ENCODE measurements around the gene MYT1. TPM values are rescaled to one million over a fixed set of nuclear protein-coding genes. Genes with fewer than 3 reads are reported as not detected.

MYT1 gene
- total RNA-seq, 1 donor from 2014 or later = not detected

DNA sequence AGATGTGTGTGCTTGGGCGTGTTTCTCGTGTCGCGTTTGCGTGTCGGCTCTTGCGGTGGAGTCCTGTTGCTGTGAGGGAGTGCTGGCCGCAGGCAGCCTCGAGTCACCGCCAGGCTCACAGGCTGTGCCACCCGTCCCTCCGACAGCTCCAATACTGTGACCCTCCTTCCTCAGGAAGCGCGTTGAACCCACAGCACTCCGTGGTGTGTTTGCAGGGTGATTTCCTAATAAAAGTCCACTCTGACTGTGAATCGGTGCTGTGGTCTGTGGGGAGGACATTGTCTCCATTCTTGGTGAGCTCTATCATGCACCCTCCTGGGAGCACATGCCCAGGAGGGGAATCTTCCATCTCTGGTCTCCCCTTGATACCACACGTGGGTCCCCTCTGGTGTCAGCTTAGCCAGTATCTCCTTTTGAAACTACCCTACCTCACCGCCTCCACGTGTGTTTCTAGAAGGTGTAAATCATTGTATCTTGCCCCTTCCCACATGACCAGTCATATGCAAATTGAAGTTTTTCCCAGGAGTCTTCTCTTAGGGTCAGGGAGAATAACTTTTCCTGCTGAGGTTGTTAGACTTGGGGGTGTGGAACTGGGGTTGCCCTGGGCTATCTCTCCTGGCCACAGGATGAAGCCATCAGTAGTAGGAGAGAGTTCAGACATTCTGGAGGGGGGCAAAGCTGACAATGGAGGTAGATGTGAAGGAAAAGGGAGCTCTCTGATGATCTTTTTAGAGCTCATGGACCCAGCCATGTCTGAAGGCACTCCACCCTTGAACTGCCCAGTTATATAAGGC, 77.9 kb downstream of the MYT1 start:
- TF ChIP-seq, protein P1, sequence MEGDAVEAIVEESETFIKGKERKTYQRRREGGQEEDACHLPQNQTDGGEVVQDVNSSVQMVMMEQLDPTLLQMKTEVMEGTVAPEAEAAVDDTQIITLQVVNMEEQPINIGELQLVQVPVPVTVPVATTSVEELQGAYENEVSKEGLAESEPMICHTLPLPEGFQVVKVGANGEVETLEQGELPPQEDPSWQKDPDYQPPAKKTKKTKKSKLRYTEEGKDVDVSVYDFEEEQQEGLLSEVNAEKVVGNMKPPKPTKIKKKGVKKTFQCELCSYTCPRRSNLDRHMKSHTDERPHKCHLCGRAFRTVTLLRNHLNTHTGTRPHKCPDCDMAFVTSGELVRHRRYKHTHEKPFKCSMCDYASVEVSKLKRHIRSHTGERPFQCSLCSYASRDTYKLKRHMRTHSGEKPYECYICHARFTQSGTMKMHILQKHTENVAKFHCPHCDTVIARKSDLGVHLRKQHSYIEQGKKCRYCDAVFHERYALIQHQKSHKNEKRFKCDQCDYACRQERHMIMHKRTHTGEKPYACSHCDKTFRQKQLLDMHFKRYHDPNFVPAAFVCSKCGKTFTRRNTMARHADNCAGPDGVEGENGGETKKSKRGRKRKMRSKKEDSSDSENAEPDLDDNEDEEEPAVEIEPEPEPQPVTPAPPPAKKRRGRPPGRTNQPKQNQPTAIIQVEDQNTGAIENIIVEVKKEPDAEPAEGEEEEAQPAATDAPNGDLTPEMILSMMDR (IDR thresholded peaks at IDR 0.05) = no peak
- H3K36me3 ChIP-seq = no peaks in the 10 kb centered on the region
- intact Hi-C loops (cut with DNase I) = no loop called here
- no peaks in the 10 kb centered on the region for H3K27me3 ChIP-seq
- no peak overlapping the region for H3K4me3 ChIP-seq
- no peaks in the 10 kb centered on the region for H3K9me3 ChIP-seq
- H3K27ac ChIP-seq = no peak overlapping the region
- no peaks in the 10 kb centered on the region for H3K4me1 ChIP-seq
- no peak for DNase-seq (ENCODE audit: low spot score in 2 of 2)

DNA sequence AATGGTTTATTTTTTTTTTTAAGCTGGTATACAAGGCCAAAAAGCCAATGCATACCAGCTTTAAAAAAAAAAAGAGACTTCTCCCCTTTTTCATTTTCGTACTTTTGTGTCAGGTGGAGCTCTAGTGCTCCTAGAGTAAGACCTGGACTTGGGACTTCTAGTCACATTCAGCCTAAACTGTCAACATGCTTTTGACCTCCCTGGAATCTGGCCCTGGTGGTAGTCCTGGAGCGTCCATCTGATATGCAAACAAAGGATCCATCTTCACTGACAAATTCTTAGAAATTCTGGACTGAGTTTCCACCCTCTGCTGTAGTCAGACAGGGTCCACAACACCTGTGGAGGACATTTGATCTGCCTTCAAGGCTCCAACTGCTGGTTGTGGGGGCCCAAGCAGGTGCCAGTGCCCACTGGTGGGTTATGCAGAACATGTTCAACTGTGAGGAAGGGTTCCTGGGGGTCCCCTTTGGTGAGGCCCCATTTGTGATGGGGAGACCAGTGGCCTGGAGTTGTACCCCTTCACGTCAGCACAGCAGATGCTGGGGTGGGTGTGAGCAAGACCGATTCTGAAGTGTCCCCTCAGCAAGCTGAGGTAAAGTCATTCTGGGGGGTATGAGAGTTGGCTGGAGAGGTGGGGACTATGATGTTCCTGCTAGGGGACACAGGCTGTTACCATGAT, 78.7 kb downstream of the MYT1 start:
- Histone ChIP-seq H3K27ac (no peak overlapping the region), H3K4me3 (no peak overlapping the region), H3K36me3 (no peaks in the 10 kb centered on the region), H3K27me3 (no peaks in the 10 kb centered on the region), H3K9me3 (no peaks in the 10 kb centered on the region), H3K4me1 (no peaks in the 10 kb centered on the region)
- intact Hi-C loops (cut with DNase I) = no loop called here
- DNase-seq (ENCODE audit: low spot score in 2 of 2) = no peak
- TF ChIP-seq, protein P1 (IDR thresholded peaks at IDR 0.05) = no peak

DNA sequence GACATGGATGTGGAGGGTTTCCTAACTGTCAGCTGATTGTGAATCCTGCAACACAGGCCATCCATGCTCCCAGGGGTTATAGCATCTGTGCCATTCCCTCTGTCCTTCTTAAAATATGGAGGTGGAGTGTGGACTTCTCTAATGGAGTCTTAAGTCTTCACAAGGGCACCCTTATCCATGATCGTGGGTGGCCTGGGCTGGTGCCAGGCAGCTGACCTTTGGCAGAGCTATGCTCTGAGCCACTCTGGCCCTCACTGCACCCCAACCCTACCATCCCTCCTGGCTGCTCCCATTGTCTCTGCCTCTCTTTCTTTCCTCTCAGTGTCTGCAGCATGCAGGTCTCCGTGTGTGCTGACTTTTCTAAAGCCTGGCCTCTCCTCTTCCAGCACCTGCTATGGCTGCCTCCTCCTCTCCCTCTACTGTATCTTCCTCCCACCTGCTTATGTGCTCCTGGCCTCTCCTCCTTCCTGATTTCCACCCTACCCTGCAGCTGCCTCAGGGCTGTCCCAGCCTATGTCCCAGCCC, 80.1 kb downstream of the MYT1 start:
- DNase-seq (ENCODE audit: low spot score in 2 of 2) = no peak

DNA sequence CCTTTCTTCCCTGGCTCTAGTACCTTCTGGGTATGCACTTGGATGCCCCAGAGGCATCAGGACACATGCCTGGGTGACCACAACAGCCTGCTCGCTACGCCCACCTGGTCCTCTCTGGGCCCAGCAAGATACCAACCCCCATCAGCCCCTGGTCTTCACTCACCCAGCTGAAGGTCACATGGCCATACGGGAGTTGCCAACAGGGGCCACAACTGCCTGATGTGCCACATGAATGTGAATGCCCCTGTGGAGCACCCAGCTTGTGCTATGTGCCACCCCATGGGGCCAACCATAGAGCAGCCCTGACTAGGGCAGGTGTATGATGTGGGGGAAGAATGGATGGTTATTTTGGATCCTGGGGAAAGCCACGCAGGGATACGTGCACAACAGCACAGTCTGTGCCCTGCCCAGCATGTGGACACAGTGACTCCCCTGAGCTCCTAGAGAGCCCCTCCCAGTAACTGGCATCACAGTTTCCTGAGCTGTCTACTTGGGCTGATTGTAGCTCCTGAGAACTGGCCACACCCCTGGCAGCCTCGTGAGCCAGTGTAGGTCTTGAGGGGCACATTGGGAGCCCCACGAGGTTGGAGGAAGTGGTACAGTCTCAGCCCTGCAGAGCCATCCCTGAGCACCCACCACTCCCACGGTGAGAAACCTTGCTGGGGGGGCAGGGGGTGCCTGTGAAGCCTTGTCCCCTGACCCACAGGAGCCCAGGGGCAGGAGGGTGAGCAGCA, 80.8 kb downstream of the MYT1 start:
- DNase-seq (ENCODE audit: low spot score in 2 of 2) = no peak
- intact Hi-C loops (cut with DNase I) = no loop called here
- Histone ChIP-seq H3K4me3 (no peak overlapping the region), H3K9me3 (no peaks in the 10 kb centered on the region), H3K27ac (no peak overlapping the region), H3K27me3 (no peaks in the 10 kb centered on the region), H3K36me3 (no peaks in the 10 kb centered on the region), H3K4me1 (no peaks in the 10 kb centered on the region)
- TF ChIP-seq, protein P1 (IDR thresholded peaks at IDR 0.05) = no peak

More for the DNA sequence above, 80.1 kb downstream of the MYT1 start:
- TF ChIP-seq, protein P1 (IDR thresholded peaks at IDR 0.05) = no peak
- Histone ChIP-seq H3K4me3 (no peak overlapping the region), H3K27ac (no peak overlapping the region), H3K36me3 (no peaks in the 10 kb centered on the region), H3K9me3 (no peaks in the 10 kb centered on the region), H3K4me1 (no peaks in the 10 kb centered on the region), H3K27me3 (no peaks in the 10 kb centered on the region)
- intact Hi-C loops (cut with DNase I) = no loop called here

DNA sequence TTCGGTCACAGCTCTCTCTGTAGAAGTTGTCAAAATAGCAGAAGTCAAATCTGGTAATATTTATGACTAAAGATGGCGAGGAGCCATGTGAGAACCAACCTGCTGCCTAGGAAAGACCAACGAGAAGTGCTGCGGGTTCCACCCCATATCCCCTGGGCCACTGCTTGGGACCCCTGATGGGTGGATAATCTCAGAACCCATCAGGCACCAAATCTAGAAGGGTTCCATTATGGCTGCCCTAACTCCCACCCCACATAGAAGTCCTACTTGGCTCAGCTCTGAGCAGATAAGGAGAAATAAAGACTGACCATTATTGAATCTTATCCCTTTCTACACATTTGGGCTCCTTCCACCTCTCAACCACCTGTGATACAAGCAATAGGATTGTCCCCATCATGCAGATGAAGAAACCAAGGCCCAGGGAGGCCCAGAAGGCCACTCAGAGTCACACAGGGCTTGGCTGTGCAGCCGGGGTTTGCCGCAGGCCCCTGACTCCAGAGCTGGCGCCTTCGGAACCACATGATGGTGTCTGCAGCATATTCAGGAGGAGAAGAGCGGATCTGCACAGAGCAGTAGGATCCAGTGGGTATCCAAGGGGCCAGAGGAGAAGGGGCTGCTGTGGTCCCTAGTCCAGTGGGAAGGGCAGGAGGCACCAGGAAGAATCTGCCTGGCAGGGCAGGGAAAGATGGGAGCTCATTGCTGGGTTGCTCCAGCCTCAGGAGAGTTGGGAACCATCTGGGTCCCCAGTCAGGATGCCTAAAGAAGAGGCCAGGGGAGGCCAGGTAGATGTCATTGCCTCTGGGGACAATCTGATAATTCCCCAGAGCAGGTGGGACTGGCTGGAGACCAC, 81.7 kb downstream of the MYT1 start:
- intact Hi-C loops (cut with DNase I) = no loop called here
- TF ChIP-seq, protein P1 (IDR thresholded peaks at IDR 0.05) = no peak
- H3K27ac ChIP-seq = no peak overlapping the region
- no peaks in the 10 kb centered on the region for H3K36me3 ChIP-seq
- no peaks in the 10 kb centered on the region for H3K27me3 ChIP-seq
- no peak overlapping the region for H3K4me3 ChIP-seq
- DNase-seq (ENCODE audit: low spot score in 2 of 2) = no peak
- H3K9me3 ChIP-seq = no peaks in the 10 kb centered on the region
- no peaks in the 10 kb centered on the region for H3K4me1 ChIP-seq

All from ascending aorta (tissue), 2 donors.